Spleen (tissue), 11 donors: ENCODE data around the gene CMA1. TPM values are rescaled to one million over a fixed set of nuclear protein-coding genes. Genes with fewer than 3 reads are reported as not detected.
"Not testable (repeated sequence)": the region's sequence is repeated elsewhere in the genome, so short reads cannot be mapped to it uniquely, and the experiment has no call there.

ENCODE experiments used
- DNase-seq: peaks from one replicate; pipeline ENCODE4 v3.0.0-alpha.2; 2020
- H3K27ac ChIP-seq, 8 donors: fragments of 200-600 bp; sonication (generic) in 7 of 8; 1 replicate in 4 of 8; 2 replicates in 4 of 8; pipeline versions ENCODE4 v1.5.0 to v1.8.0; 2016 to 2021; ENCODE audit warnings: inconsistent platforms in 4 of 8, mild to moderate bottlenecking in 4 of 8, moderate library complexity in 1 of 8
- H3K27me3 ChIP-seq, 7 donors: fragments of 200-600 bp; sonication (generic) in 6 of 7; replicated peaks in 1 of 7; 1 replicate in 4 of 7; 2 replicates in 3 of 7; pipeline versions ENCODE4 v1.5.0 to v1.8.0; 2016 to 2021; ENCODE audit warnings: inconsistent platforms in 3 of 7, mild to moderate bottlenecking in 1 of 7
- H3K36me3 ChIP-seq, 6 donors: fragments of 200-600 bp; sonication (generic) in 5 of 6; 1 replicate in 4 of 6; 2 replicates in 2 of 6; pipeline versions ENCODE4 v1.5.0 to v1.8.0; 2016 to 2021; ENCODE audit warnings: inconsistent platforms in 2 of 6
- H3K4me1 ChIP-seq, 6 donors: fragments of 200-600 bp; sonication (generic) in 5 of 6; 1 replicate in 3 of 6; 2 replicates in 3 of 6; pipeline versions ENCODE4 v1.5.0 to v1.8.0; 2016 to 2021; ENCODE audit warnings: inconsistent platforms in 3 of 6
- H3K4me3 ChIP-seq, 8 donors: fragments of 200-600 bp; sonication (generic) in 7 of 8; 1 replicate in 4 of 8; 2 replicates in 4 of 8; pipeline versions ENCODE4 v1.5.0 to v1.8.0; 2016 to 2021; ENCODE audit warnings: inconsistent platforms in 4 of 8, mild to moderate bottlenecking in 4 of 8, moderate library complexity in 2 of 8
- H3K9me3 ChIP-seq, 8 donors: fragments of 200-600 bp; sonication (generic) in 7 of 8; 1 replicate in 4 of 8; 2 replicates in 4 of 8; pipeline versions ENCODE4 v1.5.0 to v1.8.0; 2016 to 2021; ENCODE audit warnings: inconsistent platforms in 4 of 8
- POLR2A ChIP-seq, 3 donors: fragments of 450-650 bp; IDR thresholded peaks; one replicate each; pipeline ENCODE4 v1.5.1; 2017; ENCODE audit warnings: antibody characterized with exemption in 3 of 3, mild to moderate bottlenecking in 1 of 3
- POLR2AphosphoS5 ChIP-seq, 3 donors: sonication (generic); formaldehyde crosslinking; IDR thresholded peaks; one replicate each; pipeline ENCODE4 v1.5.1; 2017; ENCODE audit warnings: antibody characterized with exemption in 3 of 3
- WGBS, 5 donors: extraction: QIAGEN DNeasy Blood & Tissue Kit in 3 of 5; methylation state at CpG; one replicate each; pipeline versions ENCODE4 v1.1.5 to v1.1.7; 2013 to 2018; 5-methylcytosine and 5-hydroxymethylcytosine counted together
- intact Hi-C: fragments of 100-400 bp; cut with DNase I; formaldehyde crosslinking; loops from one replicate; pipeline ENCODE4 v1.15.0; 2023; ENCODE audit warnings: low total_unique reads
- polyA plus RNA-seq, 3 donors: library from polyadenylated mRNA; stranded (reverse); fragments of 200-250 nt; gene quantifications; one replicate each; pipeline ENCODE4 v1.2.1, GENCODE V29; 2013
- total RNA-seq, 7 donors: library from RNA; depleted of rRNA in 3 of 7; stranded (reverse); fragments of >200 nt in 3 of 7; fragmentation: NEBNext Ultra II Directional in 4 of 7; extraction: Animal tissue kit (Norgen Biotek cat#: 25700) in 4 of 7; gene quantifications; one replicate each; pipeline versions ENCODE4 v1.1.0 to v1.2.1, GENCODE V29; 2016 to 2021
- TF ChIP-seq, protein P1 (sequence below), 11 experiments: fragments of 200-600 bp in 7 of 11; fragments of 450-650 bp in 4 of 11; sonication (generic) in 4 of 11; IDR thresholded peaks in 8 of 11; conservative IDR thresholded peaks in 3 of 11; 1 replicate in 7 of 11; 2 replicates in 4 of 11; pipeline versions ENCODE4 v1.4.0 to v1.8.0; 2016 to 2021; ENCODE audit warnings: antibody characterized with exemption in 11 of 11, inconsistent platforms in 4 of 11, mild to moderate bottlenecking in 1 of 11
- donor health status: healthy with polysubstance abuse.
- donor health status: DM: no; HTN: no; CAD: no; lungs with moderate emphysema.
- donor health status: DM: no; HTN: no; CAD: no.
- donor health status: Bipolar disorder and iron deficiency.
- donor health status: healthy.
- donor health status: DM: no; HTN: no; CAD: no.
- donor health status: DM: yes; HTN: yes; CAD: no.

The CMA1 gene
- total and polyA plus RNA-seq, 10 donors: 0.09 TPM; not detected in 9

DNA sequence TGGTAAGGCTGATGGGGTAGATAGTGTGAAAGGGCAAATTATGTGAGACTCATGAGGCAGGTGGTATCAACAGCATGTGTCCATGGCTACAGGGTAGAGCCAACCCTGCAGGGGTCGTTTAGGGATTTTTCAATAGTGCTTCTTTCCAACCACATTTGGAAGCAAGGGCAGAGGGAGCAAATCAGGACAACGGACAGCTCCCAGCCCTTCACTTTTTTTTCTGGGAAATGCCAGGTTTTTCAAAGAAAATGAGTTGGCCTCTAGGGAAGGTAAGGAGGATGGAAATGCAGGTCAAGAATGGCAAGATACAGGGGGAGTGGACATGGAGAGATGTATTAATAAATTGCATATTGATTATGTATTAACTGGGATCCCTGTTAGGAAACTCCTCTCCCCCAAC, 4.9 kb upstream of the CMA1 start:
- no peak overlapping the region for H3K4me3 ChIP-seq
- DNase-seq: no peak
- H3K27me3 ChIP-seq: no peaks in the 10 kb centered on the region
- H3K27ac ChIP-seq: no peak overlapping the region
- no peaks in the 10 kb centered on the region for H3K36me3 ChIP-seq
- WGBS, 5 donors: 12 to 25% (median 20%) methylated on average over 2 of the region's 2 CpGs
- intact Hi-C loops: no loop called here
- TF ChIP-seq, protein P1, sequence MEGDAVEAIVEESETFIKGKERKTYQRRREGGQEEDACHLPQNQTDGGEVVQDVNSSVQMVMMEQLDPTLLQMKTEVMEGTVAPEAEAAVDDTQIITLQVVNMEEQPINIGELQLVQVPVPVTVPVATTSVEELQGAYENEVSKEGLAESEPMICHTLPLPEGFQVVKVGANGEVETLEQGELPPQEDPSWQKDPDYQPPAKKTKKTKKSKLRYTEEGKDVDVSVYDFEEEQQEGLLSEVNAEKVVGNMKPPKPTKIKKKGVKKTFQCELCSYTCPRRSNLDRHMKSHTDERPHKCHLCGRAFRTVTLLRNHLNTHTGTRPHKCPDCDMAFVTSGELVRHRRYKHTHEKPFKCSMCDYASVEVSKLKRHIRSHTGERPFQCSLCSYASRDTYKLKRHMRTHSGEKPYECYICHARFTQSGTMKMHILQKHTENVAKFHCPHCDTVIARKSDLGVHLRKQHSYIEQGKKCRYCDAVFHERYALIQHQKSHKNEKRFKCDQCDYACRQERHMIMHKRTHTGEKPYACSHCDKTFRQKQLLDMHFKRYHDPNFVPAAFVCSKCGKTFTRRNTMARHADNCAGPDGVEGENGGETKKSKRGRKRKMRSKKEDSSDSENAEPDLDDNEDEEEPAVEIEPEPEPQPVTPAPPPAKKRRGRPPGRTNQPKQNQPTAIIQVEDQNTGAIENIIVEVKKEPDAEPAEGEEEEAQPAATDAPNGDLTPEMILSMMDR (IDR thresholded peaks at IDR 0.05 in 8 of 11, conservative IDR thresholded peaks at IDR 0.05 in 3 of 11): no peak
- TF ChIP-seq POLR2AphosphoS5 (IDR thresholded peaks at IDR 0.05) (no peak), POLR2A (IDR thresholded peaks at IDR 0.05) (no peak)
- H3K4me1 ChIP-seq: no peaks in the 10 kb centered on the region
- H3K9me3 ChIP-seq: no peaks in the 10 kb centered on the region

DNA sequence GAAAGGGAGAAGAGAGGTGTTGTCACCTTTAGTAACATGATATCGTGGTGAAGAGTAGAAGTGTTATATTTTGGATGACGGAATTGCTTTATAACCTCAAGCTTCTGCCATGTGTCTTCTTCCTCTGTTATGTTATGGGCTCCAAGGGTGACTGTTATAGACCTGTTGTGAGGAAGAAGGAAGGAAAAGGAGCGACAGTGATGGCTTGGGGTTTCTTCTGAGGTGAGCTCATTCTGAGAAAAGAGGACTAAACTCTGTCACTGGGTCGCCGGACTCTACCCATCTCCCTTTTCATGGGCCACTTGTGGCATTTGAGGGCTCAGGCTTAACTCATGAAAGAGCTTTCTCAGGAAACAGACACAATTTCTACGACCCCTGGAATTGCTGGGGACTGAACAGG, 1.6 kb downstream of the CMA1 start:
- no peak for DNase-seq
- Histone ChIP-seq H3K36me3 (no peaks in the 10 kb centered on the region), H3K9me3 (no peaks in the 10 kb centered on the region), H3K27ac (no peak overlapping the region), H3K4me1 (no peaks in the 10 kb centered on the region), H3K4me3 (no peak overlapping the region), H3K27me3 (no peaks in the 10 kb centered on the region)
- intact Hi-C loops: no loop called here
- TF ChIP-seq, protein P1 (IDR thresholded peaks at IDR 0.05 in 8 of 11, conservative IDR thresholded peaks at IDR 0.05 in 3 of 11): no peak
- no peak for TF ChIP-seq POLR2AphosphoS5 (IDR thresholded peaks at IDR 0.05)
- no peak for TF ChIP-seq POLR2A (IDR thresholded peaks at IDR 0.05)
- WGBS, 5 donors: 72 to 81% (median 75%) methylated on average over 6 of the region's 6 CpGs

DNA sequence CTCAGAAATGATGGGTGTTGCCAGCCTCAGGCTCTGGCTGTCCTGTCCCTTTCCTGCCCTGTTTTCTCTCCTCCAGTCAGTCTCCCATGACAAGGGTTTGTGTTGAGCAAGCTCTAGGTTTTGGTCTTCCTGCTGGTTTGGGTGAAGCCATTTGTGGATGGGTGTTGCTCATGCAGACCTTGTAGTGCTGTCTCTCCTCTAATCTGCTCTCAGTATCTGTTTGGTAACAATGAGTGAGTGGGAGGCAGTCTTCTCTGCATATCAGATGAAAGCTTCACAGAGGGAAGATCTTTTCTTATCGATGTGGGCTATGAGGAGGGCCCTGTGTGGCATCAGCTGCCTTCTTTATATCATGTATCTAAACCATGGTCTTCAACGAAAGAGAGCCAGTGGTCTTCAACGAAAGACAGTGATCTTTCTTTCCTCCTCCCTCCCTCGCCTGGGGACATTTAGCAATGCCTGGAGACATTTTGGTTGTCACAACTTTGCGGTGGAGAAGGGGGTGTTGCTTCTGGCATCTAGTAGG, 3.6 kb downstream of the CMA1 start:
- H3K9me3 ChIP-seq: no peaks in the 10 kb centered on the region
- H3K27ac ChIP-seq: no peak overlapping the region
- H3K4me1 ChIP-seq: no peaks in the 10 kb centered on the region
- no peaks in the 10 kb centered on the region for H3K36me3 ChIP-seq
- TF ChIP-seq POLR2A (IDR thresholded peaks at IDR 0.05): no peak
- H3K4me3 ChIP-seq: no peak overlapping the region
- H3K27me3 ChIP-seq: no peaks in the 10 kb centered on the region
- no peak for DNase-seq
- intact Hi-C loops: no loop called here
- WGBS, 5 donors: 69 to 82% (median 77%) methylated on average over 5 of the region's 5 CpGs

DNA sequence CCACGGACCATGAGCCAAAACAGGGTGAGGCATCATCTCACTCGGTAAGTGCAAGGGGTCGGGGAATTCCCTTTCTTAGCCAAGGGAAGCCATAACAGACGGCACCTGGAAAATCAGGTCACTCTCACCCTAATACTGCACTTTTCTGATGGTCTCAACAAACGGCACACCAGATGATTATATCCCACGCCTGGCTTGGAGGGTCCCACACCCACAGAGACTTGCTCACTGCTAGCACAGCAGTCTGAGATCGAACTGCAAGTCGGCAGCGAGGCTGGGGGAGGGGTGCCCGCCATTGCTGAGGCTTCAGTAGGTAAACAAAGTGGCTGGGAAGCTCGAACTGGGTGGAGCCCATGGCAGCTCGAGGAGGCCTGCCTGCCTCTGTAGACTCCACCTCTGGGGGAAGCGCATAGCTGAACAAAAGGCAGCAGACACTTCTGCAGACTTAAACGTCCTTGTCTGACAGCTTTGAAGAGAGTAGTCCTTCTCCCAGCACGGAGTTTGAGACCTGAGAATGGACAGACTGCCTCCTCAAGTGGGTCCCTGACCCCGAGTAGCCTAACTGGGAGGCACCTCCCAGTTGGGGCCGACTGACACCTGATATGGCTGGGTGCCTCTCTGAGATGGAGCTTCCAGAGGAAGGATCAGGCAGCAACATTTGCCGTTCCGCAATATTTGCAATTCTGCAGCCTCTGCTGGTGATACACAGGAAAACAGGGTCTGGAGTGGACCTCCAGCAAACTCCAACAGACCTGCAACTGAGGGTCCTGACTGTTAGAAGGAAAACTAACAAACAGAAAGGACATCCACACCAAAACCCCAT, 16.3 kb downstream of the CMA1 start:
- intact Hi-C loops, H3K27ac ChIP-seq, H3K36me3 ChIP-seq, H3K4me1 ChIP-seq, DNase-seq, H3K4me3 ChIP-seq, H3K9me3 ChIP-seq, H3K27me3 ChIP-seq: not testable (repeated sequence)
- WGBS, 5 donors: 75 to 86% (median 77%) methylated on average over 14 to 19 of the region's 19 CpGs

DNA sequence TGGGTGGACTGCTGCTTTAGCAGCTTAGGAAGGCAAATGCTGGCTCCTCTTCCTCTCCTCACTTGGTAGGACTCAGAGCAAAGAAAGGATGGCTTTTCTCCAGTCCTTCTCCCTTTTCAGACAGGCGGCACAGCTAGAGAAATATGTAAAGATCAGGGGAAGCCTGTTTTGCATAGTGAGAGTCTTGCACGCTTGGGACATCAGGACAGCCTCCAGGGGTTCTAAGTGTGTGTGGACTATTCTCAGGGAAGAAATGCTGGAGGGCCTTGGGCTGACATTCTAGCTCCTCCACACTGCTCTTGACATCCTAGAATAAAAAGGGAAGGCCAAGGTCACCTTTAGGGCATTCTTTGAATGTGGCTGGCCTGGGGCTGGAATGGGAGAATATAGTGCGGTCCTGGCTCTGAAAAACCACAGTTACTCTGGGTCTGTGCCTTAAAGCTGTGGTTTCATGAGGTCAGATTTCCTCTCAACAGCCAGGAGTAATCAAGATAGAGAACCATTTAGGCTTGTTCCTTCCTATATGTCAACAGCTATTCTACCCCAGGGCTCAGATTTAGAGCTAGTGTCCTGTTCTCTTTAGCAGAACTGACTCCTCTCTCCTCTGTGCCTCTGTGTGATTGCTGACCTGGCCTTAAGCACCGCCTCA, 24.3 kb downstream of the CMA1 start:
- H3K27ac ChIP-seq: no peak overlapping the region
- DNase-seq: no peak
- intact Hi-C loops: no loop called here
- TF ChIP-seq, protein P1 (IDR thresholded peaks at IDR 0.05 in 8 of 11, conservative IDR thresholded peaks at IDR 0.05 in 3 of 11): no peak
- TF ChIP-seq POLR2A (IDR thresholded peaks at IDR 0.05) (no peak), POLR2AphosphoS5 (IDR thresholded peaks at IDR 0.05) (no peak)
- no peaks in the 10 kb centered on the region for H3K9me3 ChIP-seq
- H3K4me1 ChIP-seq: peaks cover 0 to 26% (median 0%) of the 10 kb centered on the region in 6 donors
- WGBS, 5 donors: 18 to 35% (median 31%) methylated on average over 4 of the region's 4 CpGs
- H3K36me3 ChIP-seq: no peaks in the 10 kb centered on the region
- no peak overlapping the region for H3K4me3 ChIP-seq
- peaks cover 0 to 4% (median 0%) of the 10 kb centered on the region in 7 donors for H3K27me3 ChIP-seq

DNA sequence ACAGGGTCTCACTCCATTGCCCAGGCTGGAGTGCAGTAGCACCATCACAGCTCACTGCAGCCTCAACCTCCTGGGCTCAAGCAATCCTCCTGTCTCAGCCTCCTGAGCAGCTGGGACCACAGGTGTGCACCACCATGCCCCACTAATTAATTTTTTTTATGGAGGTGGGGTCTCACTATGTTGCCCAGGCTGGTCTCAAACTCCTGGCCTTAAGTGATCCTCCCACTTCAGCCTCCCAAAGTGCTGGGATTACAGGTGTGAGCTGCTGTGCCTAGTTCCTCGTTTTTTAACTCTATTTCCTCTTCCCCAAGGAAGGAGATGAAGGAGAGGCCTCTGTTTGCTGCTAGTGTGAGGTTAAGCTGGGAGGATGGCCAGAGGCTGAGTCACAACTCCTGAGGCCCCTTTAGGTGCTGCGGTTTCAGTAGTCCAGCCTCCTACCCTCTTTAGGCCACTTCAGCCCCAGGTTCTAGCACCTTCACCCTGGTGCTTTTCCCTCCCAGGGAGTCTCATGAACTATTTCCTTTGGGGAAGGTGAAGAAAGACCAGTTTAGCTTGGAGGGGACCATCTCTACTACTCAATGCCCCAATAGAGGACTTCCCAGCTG, 25.3 kb downstream of the CMA1 start:
- intact Hi-C loops, H3K4me3 ChIP-seq, H3K27ac ChIP-seq, H3K27me3 ChIP-seq, H3K9me3 ChIP-seq, H3K36me3 ChIP-seq, DNase-seq: not testable (repeated sequence)
- 45 to 73% (median 53%) methylated on average over 2 of the region's 2 CpGs for WGBS, 5 donors
- peaks cover 0 to 26% (median 0%) of the 10 kb centered on the region in 6 donors for H3K4me1 ChIP-seq
